MV-4-11 (cell line): ENCODE data around the gene OPRD1.
A peak's percentile ranks its signal among the peaks of the same experiment; 100 is the strongest.
"Not testable (repeated sequence)": the region's sequence is repeated elsewhere in the genome, so short reads cannot be mapped to it uniquely, and the experiment has no call there.

Experiments used
- DNase-seq: peaks from one replicate; lab custom pipeline; 2025; lab: John Stamatoyannopoulos, UW

OPRD1 gene

GRCh38 chr1:28847207-28847606 is 35.2 kb downstream of the OPRD1 start:
- DNase-seq, result not testable (repeated sequence)

GRCh38 chr1:28848416-28848815 is 36.4 kb downstream of the OPRD1 start:
- no peak for DNase-seq

DNA sequence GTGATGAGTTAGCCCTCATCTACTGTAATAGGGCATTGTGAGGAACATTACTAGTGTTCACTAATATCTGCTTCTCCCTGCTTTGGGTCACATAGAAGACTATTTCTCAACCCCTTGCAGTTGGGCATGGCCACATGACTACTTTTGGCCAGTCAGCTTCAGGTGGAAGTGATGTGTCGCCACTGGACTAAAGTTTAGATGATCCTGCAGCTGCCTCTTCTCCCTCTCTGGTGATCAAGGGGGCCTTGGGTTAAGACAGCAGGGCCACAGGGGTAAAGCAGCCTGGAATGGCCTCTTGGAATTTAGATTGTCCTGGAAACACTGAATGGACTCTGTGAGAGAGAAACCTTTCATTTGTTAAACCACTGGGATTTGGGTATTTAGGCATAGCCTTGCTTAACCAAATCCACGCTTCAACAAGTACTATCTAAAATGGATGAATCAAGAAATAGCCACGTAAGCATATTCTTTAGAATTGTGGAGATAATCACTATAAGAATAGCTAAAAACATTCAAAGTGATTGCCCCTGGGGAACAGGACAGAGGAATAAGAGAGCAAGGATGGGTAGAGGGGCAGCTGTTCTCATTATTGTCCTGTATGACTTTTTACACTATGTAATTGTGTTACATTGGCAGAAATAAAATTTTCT is 41.2 kb downstream of the OPRD1 start:
- DNase-seq, result peak; percentile 25

GRCh38 chr1:28854406-28854805 is 42.4 kb downstream of the OPRD1 start:
- not testable (repeated sequence) for DNase-seq

GRCh38 chr1:28855046-28855445 is 43.1 kb downstream of the OPRD1 start:
- no peak for DNase-seq

- no peak for DNase-seq
These were observed 43.5 kb downstream of the OPRD1 start for GRCh38 chr1:28855469-28855951.

GRCh38 chr1:28855969-28856368 is 44.0 kb downstream of the OPRD1 start:
- no peak for DNase-seq

- peak; percentile 44 for DNase-seq
These were observed 48.5 kb downstream of the OPRD1 start for GRCh38 chr1:28860332-28861073.

DNA sequence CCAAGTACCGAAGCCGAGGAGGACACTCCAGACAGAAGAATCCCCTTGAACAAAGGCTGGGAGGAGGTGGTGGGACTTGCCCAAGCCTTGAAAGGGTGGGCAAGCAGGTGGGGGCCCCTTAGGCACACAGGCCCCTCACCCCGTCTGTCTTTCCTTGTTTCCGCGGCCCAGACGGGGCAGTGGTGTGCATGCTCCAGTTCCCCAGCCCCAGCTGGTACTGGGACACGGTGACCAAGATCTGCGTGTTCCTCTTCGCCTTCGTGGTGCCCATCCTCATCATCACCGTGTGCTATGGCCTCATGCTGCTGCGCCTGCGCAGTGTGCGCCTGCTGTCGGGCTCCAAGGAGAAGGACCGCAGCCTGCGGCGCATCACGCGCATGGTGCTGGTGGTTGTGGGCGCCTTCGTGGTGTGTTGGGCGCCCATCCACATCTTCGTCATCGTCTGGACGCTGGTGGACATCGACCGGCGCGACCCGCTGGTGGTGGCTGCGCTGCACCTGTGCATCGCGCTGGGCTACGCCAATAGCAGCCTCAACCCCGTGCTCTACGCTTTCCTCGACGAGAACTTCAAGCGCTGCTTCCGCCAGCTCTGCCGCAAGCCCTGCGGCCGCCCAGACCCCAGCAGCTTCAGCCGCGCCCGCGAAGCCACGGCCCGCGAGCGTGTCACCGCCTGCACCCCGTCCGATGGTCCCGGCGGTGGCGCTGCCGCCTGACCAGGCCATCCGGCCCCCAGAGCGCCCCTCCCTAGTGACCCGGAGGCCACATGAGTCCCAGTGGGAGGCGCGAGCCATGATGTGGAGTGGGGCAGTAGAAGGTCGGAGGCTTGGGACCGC is 50.8 kb downstream of the OPRD1 start:
- no peak for DNase-seq

DNA sequence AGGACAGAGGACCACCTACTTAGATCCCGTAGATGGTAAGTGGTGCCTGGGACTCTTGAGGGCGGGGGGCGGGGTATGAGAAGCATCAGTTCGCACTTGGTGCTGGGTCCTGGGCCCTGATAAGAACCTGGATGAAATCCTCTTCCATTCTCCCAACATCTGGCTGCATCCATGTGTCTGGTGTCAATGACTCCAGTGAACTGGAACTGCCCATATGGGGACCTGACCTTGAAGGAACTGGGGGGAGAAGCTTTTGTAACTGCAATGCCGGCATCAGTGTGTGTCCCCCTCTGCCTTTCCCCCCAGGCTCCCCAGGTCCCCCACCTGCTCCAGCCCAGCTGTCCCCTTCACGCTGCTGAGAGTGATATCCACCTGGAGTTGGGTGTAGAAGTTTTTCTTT is 52.7 kb downstream of the OPRD1 start:
- no peak for DNase-seq

DNA sequence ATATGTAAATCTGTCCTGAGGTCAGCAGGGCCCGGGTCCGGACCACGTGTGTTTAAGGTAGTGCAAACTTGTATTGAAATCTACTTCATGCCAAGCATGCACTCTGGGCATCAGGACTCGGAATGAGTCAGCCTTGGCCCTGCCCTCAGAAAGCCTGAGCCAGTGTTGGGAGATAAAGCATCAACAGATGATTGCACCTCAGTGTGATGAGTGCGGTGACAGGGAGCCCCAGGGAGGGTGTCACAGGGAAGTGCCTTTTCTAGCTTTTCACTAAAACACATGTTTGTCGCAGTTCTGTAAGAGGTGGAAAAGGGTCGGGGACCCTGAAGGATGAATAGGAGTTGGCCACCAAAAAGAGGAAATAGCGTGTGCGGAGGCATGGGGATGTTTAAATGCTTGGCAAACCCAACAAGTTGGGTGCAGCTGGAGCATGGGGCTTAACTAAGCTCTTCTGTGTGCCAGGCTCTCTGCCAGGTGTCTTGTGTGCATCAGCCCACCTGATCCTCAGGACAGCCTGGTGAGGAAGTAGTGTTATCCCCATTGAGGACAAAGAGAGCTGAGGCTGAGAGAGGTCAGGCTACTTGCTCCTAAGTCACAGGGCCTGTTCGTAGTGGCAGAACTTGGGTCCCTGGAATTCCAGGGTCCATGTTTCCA is 54.2 kb downstream of the OPRD1 start:
- peak; percentile 36 for DNase-seq

- DNase-seq, result no peak
These were observed 55.9 kb downstream of the OPRD1 start for GRCh38 chr1:28867850-28868249.

DNA sequence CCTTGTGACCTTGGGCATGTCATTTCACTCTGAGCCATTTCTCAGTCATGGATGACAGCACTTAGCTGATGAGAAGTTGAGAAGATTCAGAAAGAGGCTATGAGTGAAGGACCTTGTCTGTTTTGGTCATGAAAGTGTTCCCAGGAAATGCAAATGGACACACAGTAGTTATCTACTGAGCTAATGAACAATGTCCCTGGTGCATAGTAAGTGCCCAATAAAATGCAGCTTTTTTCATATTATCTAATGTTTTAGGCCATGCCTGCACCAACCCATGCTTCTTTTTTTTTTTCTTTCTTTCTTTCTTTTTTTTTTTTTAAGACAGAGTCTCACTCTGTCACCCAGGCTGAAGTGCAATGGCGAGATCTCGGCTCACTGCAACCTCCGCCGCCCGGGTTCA is 58.0 kb downstream of the OPRD1 start:
- no peak for DNase-seq

DNA sequence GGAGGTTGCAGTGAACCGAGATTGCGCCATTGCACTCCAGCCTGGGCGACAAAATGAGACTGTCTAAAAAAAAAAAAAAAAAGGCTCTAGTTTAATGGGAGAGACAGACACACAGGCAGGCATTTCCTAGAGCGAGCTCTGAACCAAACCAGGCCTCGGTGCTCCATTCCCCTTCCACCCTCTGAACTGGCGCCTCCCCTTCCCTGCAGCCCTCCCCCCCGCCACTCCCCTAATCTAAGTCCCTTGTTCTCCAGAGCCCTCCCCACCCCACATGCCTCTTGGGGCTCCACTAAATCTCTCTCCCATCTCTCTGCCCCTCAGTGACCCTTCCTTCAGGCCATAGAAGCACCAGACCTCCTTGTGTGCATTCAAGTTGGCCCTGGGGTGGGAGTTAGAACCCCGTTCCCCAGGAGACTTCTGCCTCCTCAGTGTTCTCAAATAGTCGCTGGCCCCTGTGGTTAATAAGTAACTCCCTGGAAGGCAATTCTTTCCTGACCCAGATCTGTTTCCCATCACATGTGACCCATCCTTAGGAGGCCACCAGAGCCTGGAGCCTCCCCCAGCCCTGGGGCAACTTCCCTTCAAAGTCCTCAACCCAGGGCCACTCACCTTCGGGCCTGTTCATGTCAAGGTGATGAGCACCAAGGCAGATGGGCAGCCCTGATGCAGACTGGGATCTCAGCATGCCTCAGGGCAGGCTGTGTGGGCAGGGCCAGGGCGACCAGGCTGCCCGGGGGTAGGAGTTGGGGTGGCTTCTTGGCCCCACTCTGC is 59.8 kb downstream of the OPRD1 start:
- no peak for DNase-seq

DNA sequence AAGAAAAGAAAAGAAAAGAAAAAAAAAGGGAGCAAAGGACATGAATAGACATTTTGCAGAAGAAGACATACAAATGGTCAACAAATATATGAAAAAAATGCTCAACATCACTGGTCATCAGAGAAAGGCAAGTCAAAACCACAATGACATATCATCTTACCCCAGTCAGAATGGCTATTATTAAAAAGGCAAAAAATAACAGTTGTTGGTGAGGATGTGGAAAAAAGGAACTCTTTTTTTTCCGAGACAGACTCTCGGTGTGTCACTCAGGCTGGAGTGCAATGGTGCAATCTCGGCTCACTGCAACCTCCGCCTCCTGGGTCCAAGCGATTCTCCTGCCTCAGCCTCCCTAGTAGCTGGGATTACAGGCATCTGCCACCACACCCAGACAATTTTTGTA is 63.2 kb downstream of the OPRD1 start:
- DNase-seq, result peak; percentile 75

- peak; percentile 29 for DNase-seq
These were observed 65.3 kb downstream of the OPRD1 start for GRCh38 chr1:28877132-28877781.

DNA sequence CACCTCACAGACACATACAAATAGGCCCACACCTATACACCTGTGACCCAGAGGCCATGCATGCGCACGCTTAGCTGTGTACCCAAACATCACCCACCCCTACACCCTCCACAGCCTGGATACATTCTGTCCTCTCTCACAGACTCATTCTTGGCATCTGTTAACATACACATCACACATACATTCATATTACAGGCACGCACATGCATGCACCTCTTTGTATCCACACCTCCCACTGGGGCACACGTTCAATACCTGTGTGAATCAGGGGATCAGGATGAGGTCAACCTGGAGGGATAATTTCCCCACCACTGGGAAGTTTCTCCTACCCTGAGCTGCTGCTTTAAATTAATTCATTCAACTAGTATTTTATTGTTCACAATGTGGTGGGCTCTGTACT is 66.8 kb downstream of the OPRD1 start:
- no peak for DNase-seq

- peak; percentile 65 for DNase-seq
These were observed 70.1 kb downstream of the OPRD1 start for GRCh38 chr1:28882009-28882628.

GRCh38 chr1:28883242-28883616 is 71.3 kb downstream of the OPRD1 start:
- no peak for DNase-seq

DNA sequence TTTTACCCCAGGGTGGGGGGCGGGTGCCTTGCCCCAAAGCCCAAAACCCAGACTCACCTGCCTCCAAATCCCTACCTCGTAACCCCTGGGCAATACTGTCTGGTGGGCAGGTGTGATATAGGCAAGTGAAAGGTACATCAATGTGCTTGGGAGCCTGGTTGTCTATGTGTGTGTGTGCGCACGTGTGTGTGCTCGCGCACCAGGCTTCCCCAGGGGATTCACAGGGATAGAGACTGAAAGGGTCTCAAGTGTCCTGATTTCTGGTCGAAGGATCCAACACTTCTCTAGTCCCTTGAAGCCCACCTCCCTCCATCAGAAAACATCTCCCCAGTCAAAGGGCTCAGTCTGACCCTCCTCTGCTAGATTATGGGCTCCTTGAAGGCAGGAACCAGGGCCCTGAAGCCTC is 73.5 kb downstream of the OPRD1 start:
- no peak for DNase-seq
